IMR-90 (cell line): ENCODE results near the gene CAMK2D. TPM values are rescaled to one million over a fixed set of nuclear protein-coding genes. Genes with fewer than 3 reads are reported as not detected.

Experiments used
- ATAC-seq: fragments of 200-7000 bp; cut with Tn5 transposase; 2 replicates; pipeline ENCODE4 v1.9.1; 2020; ENCODE audit warnings: low read depth, mild to moderate bottlenecking, moderate library complexity
- BruUV-seq: library from RNA; stranded (reverse); fragments of 400-500 nt; replicated peaks from 2 replicates; lab custom pipeline; 2021; lab: Mats Ljungman, UMichigan
- CTCF ChIA-PET: fragments of 300-600 bp; formaldehyde crosslinking; extraction: SDS; loops from one replicate; lab custom pipeline; 2021; ENCODE audit warnings: antibody characterized with exemption; lab: Yijun Ruan, JAX
- POLR2A ChIA-PET: fragments of 300-600 bp; sonication (Branson Sonifier 250); formaldehyde crosslinking; loops from one replicate; lab custom pipeline; 2022; ENCODE audit warnings: antibody characterized with exemption; ENCODE audit not compliant: unreplicated experiment; lab: Charles Lee
- DNase-seq: peaks from one replicate; pipeline ENCODE4 v3.0.0; 2013
- H2AFZ ChIP-seq: replicated peaks from 2 replicates; pipeline ENCODE3; 2013; ENCODE audit warnings: low read length, mild to moderate bottlenecking; ENCODE audit not compliant: poor library complexity
- H2AK5ac ChIP-seq: 2 replicates; pipeline ENCODE4 v1.6.1; 2013; ENCODE audit warnings: low read depth, low read length, inconsistent platforms
- H2AK9ac ChIP-seq: replicated peaks from 2 replicates; pipeline ENCODE3; 2013; ENCODE audit warnings: mild to moderate bottlenecking, low read depth, low read length, moderate library complexity; ENCODE audit not compliant: poor library complexity
- H2BK120ac ChIP-seq: 2 replicates; pipeline ENCODE4 v1.6.1; 2013; ENCODE audit warnings: low read depth, low read length, inconsistent platforms
- H2BK15ac ChIP-seq: 3 replicates; pipeline ENCODE4 v1.6.1; 2013; ENCODE audit warnings: low read depth, low read length, inconsistent platforms
- H2BK20ac ChIP-seq: 2 replicates; pipeline ENCODE4 v1.6.1; 2013; ENCODE audit warnings: low read depth, mild to moderate bottlenecking, inconsistent platforms, low read length, moderate library complexity
- H2BK5ac ChIP-seq: 2 replicates; pipeline ENCODE4 v1.6.1; 2013; ENCODE audit warnings: mild to moderate bottlenecking, low read depth, low read length, inconsistent platforms; ENCODE audit not compliant: poor library complexity, severe bottlenecking
- H3K14ac ChIP-seq: replicated peaks from 2 replicates; pipeline ENCODE4 v1.6.1; 2013; ENCODE audit warnings: low read depth, low read length, inconsistent platforms
- H3K18ac ChIP-seq: 2 replicates; pipeline ENCODE4 v1.6.1; 2013; ENCODE audit warnings: low read depth, low read length, control low read depth
- H3K23ac ChIP-seq: 2 replicates; pipeline ENCODE4 v1.6.1; 2013; ENCODE audit warnings: low read depth, low read length, inconsistent platforms
- H3K27ac ChIP-seq: 2 replicates; pipeline ENCODE4 v1.5.1; 2013; ENCODE audit warnings: mild to moderate bottlenecking, control low read depth, low read length; ENCODE audit not compliant: insufficient read depth
- H3K27me3 ChIP-seq: 2 replicates; pipeline ENCODE4 v1.6.1; 2013; ENCODE audit warnings: low read length; ENCODE audit not compliant: control insufficient read depth, insufficient read depth
- H3K36me3 ChIP-seq: 2 replicates; pipeline ENCODE4 v1.6.1; 2013; ENCODE audit warnings: low read length, mixed read lengths; ENCODE audit not compliant: control insufficient read depth, insufficient read depth
- H3K4ac ChIP-seq: 2 replicates; pipeline ENCODE4 v1.6.1; 2013; ENCODE audit warnings: low read depth, low read length, inconsistent platforms
- H3K4me1 ChIP-seq: 2 replicates; pipeline ENCODE4 v1.6.1; 2013; ENCODE audit warnings: low read length, mixed read lengths; ENCODE audit not compliant: control insufficient read depth, insufficient read depth
- H3K4me2 ChIP-seq: 2 replicates; pipeline ENCODE4 v1.6.1; 2013; ENCODE audit warnings: low read depth, mild to moderate bottlenecking, control low read depth, low read length, moderate library complexity
- H3K4me3 ChIP-seq: 2 replicates; pipeline ENCODE4 v1.5.1; 2013; ENCODE audit warnings: low read depth, mild to moderate bottlenecking, control low read depth, low read length, moderate library complexity; ENCODE audit not compliant: insufficient read depth
- H3K56ac ChIP-seq: 2 replicates; pipeline ENCODE4 v1.6.1; 2013; ENCODE audit warnings: low read length, inconsistent platforms; ENCODE audit not compliant: insufficient read depth; ENCODE audit errors: extremely low read depth
- H3K79me1 ChIP-seq, 2 experiments: 2 replicates each; pipeline ENCODE4 v1.6.1; 2013; ENCODE audit warnings: low read length in 2 of 2, inconsistent platforms in 1 of 2, low read depth in 1 of 2
- H3K9ac ChIP-seq: 2 replicates; pipeline ENCODE4 v1.6.1; 2013; ENCODE audit warnings: low read depth, low read length, control low read depth
- H3K9me1 ChIP-seq: 2 replicates; pipeline ENCODE4 v1.6.1; 2013; ENCODE audit warnings: low read length, inconsistent platforms; ENCODE audit not compliant: insufficient read depth
- H3K9me3 ChIP-seq: 2 replicates; pipeline ENCODE4 v1.6.1; 2013; ENCODE audit warnings: low read length; ENCODE audit not compliant: control insufficient read depth, insufficient read depth
- H4K20me1 ChIP-seq: 2 replicates; pipeline ENCODE4 v1.6.1; 2013; ENCODE audit warnings: low read length, inconsistent platforms; ENCODE audit not compliant: insufficient read depth
- H4K5ac ChIP-seq: 2 replicates; pipeline ENCODE4 v1.6.1; 2013; ENCODE audit warnings: mild to moderate bottlenecking, low read depth, low read length, control low read depth
- H4K8ac ChIP-seq, 2 experiments: 2 replicates each; pipeline ENCODE4 v1.6.1; 2013; ENCODE audit warnings: low read depth in 2 of 2, low read length in 2 of 2, control low read depth in 1 of 2, inconsistent platforms in 1 of 2
- H4K91ac ChIP-seq: 2 replicates; pipeline ENCODE4 v1.6.1; 2013; ENCODE audit warnings: low read depth, low read length, inconsistent platforms; ENCODE audit not compliant: insufficient read depth
- BHLHE40 ChIP-seq: fragments of 150-350 bp; IDR thresholded peaks from 2 replicates; pipeline ENCODE4 v1.6.1; 2016; ENCODE audit warnings: mild to moderate bottlenecking, low read depth, low read length
- CEBPB ChIP-seq: IDR thresholded peaks from 2 replicates; pipeline ENCODE4 v1.6.1; 2012; ENCODE audit warnings: low read depth, low read length, improper control_type of control experiment
- WGBS, 2 experiments: methylation state at CpG; one replicate each; pipeline versions ENCODE4 v1.1.5 to v1.1.7; 2013; ENCODE audit warnings: missing lambda C conversion rate in 2 of 2; ENCODE audit not compliant: insufficient read length in 1 of 2; ENCODE audit errors: extremely low coverage in 2 of 2; 5-methylcytosine and 5-hydroxymethylcytosine counted together
- dilution Hi-C: fragments of 300-500 bp; cut with HindIII; formaldehyde crosslinking; loops from one replicate; pipeline ENCODE4 v1.14.3; 2018; ENCODE audit warnings: low sequenced_read_pairs; ENCODE audit not compliant: unreplicated experiment
- in situ Hi-C: fragments of 300-500 bp; cut with MboI; formaldehyde crosslinking; loops from 3 replicates; pipeline ENCODE4 v1.14.3; 2019; ENCODE audit warnings: low sequenced_read_pairs, inconsistent platforms, mixed read lengths
- intact Hi-C: fragments of 100-400 bp; cut with micrococcal nuclease; formaldehyde crosslinking; loops from 2 replicates; pipeline ENCODE4 v1.10.0; 2022
- polyA plus RNA-seq, 3 experiments: library from polyadenylated mRNA; depleted of rRNA; stranded (reverse); fragments of >200 nt; gene quantifications; 2 replicates each; pipeline ENCODE4 v1.2.3, GENCODE V29; 2012; ENCODE audit warnings: low replicate concordance in 1 of 3
- total RNA-seq: library from RNA; depleted of rRNA; stranded (reverse); fragments of >200 nt; gene quantifications from 2 replicates; pipeline ENCODE4 v1.2.3, GENCODE V29; 2012
- TF ChIP-seq, protein P1 (sequence below): conservative IDR thresholded peaks from 2 replicates; pipeline ENCODE4 v1.5.1; 2012; ENCODE audit warnings: mild to moderate bottlenecking, low read depth, low read length, improper control_type of control experiment

The CAMK2D gene
- total and polyA plus RNA-seq, 2 of the 4 experiments (the other 2 are of a cell fraction) = 44.6 to 156 TPM

DNA sequence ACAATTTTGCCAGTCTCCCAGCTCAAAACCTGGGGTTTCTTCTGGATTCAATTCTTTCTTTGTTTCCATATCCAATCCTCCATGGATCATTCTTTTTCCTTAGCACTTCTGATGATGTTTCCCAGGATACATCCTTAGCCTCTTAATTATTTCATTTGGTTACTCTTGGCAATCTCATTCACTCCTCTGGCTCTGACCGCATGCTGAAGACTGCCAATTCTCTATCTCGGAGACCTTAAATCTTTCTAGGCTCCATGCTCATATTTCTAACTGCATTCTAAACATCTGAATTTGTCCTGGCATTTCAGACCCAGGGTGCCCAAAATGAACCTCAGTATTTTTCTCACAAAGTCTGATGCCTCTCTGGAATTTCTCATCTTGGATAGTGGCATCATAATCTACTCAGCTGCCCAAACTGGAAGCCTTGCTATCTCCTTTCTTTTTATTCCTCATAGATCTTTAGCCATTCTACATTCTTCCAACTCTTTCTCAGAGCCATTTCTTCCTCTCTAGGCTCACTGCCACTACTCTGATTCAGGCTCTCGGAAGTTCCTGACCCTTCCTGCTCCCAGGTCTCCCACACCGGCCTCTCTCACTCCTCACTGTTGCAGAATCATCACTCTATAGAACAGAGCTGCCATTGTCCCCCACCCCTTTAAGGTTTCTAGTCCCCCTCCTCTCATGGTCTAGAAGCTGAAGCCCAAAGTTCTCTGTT, 290.2 kb downstream of the CAMK2D start (continued):
- no peak for TF ChIP-seq BHLHE40

DNA sequence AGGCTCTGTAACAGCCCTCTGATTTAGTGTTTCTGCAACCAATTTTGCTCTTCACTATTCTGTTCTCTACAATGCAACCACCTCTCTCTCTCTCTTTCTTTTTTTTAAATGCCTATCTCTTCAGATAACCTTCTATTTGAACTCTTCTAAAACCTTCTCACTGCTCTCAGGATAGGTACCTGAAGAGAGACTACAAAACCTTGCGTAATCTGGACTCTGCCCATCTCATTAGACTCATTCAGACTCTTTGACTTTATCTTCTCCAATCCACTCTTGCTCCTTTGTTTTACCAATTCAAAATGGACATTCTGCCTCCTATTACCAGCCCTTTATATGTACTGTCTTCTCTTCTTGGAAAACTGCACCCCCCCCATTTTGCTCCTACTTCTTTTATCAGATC, 291.6 kb downstream of the CAMK2D start:
- ChIA-PET CTCF (interaction anchor here (0.7 kb wide), 1 partner anchor 131 kb away, joined by 4 read pairs; no protein-coding TSS in a partner anchor), POLR2A (no interaction called here)
- dilution Hi-C loops (no loop called here), intact Hi-C loops (loop anchor here (2.0 kb wide), 1 partner anchor 73 kb away; no protein-coding TSS in a partner anchor), in situ Hi-C loops (no loop called here)
- Histone ChIP-seq H3K9me3 (no peaks in the 10 kb centered on the region), H2AK9ac (no peak overlapping the region), H3K9me1 (no peaks in the 10 kb centered on the region; the same call in 1 of the 2 replicates), H3K14ac (peak overlapping the region; percentile 28), H3K23ac (no peak overlapping the region), H2AFZ (no peak overlapping the region), H3K27me3 (no peaks in the 10 kb centered on the region), H3K79me1 (peaks cover 5 to 26% of the 10 kb centered on the region in 2 experiments; a peak in 3 of 4 replicates), H3K4me1 (peaks cover 5% of the 10 kb centered on the region; the same call in 1 of the 2 replicates), H4K8ac (no peak overlapping the region), H3K27ac (no peak overlapping the region), H3K4ac (peak overlapping the region; percentile 40; the same call in 1 of the 2 replicates), H3K9ac (no peak overlapping the region), H2BK120ac (peak overlapping the region; percentile 59; the same call in 1 of the 2 replicates), H2BK15ac (peak overlapping the region; percentile 16; the same call in 1 of the 3 replicates), H3K18ac (peak overlapping the region; percentile 86; the same call in 1 of the 2 replicates), H3K4me3 (no peak overlapping the region), H3K4me2 (no peak overlapping the region), H3K56ac (no peak overlapping the region), H2AK5ac (no peak overlapping the region), H4K91ac (0 out of 2 replicates have a peak overlapping the region, but pooled peaks have one; percentile 2), H4K20me1 (no peaks in the 10 kb centered on the region), H2BK20ac (peak overlapping the region; percentile 48), H4K5ac (no peak overlapping the region), H3K36me3 (peaks cover 2% of the 10 kb centered on the region), H2BK5ac (no peak overlapping the region)
- no TSS peak for BruUV-seq
- 100% methylated on average over 1 of the region's 1 CpG; no CpG with 5 or more reads in 1 of the 2 experiments for WGBS, 2 experiments
- no peak for DNase-seq
- TF ChIP-seq, protein P1, sequence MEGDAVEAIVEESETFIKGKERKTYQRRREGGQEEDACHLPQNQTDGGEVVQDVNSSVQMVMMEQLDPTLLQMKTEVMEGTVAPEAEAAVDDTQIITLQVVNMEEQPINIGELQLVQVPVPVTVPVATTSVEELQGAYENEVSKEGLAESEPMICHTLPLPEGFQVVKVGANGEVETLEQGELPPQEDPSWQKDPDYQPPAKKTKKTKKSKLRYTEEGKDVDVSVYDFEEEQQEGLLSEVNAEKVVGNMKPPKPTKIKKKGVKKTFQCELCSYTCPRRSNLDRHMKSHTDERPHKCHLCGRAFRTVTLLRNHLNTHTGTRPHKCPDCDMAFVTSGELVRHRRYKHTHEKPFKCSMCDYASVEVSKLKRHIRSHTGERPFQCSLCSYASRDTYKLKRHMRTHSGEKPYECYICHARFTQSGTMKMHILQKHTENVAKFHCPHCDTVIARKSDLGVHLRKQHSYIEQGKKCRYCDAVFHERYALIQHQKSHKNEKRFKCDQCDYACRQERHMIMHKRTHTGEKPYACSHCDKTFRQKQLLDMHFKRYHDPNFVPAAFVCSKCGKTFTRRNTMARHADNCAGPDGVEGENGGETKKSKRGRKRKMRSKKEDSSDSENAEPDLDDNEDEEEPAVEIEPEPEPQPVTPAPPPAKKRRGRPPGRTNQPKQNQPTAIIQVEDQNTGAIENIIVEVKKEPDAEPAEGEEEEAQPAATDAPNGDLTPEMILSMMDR = no peak
- no peak for TF ChIP-seq BHLHE40
- TF ChIP-seq CEBPB = peak; percentile 69
- no peak for ATAC-seq
